Natural killer cell (primary cell): ENCODE measurements around the gene HOXA5. TPM values are rescaled to one million over a fixed set of nuclear protein-coding genes. Genes with fewer than 3 reads are reported as not detected.

ENCODE experiments used
- ATAC-seq, 3 donors: fragments of 150-1000 bp in 2 of 3; fragments of 200-7000 bp in 1 of 3; cut with Tn5 transposase; 1 replicate in 1 of 3; 2 replicates in 2 of 3; pipeline ENCODE4 v1.10.0; 2021; ENCODE audit warnings: mild to moderate bottlenecking in 2 of 3, moderate library complexity in 2 of 3
- DNase-seq, 2 donors: peaks; one replicate each; pipeline versions ENCODE4 v3.0.0 to v3.0.0-alpha.2; 2013 to 2021; ENCODE audit warnings: mixed read lengths in 1 of 2
- H3K27ac ChIP-seq: one replicate; pipeline ENCODE4 v1.5.1; 2013; ENCODE audit warnings: mild to moderate bottlenecking, low read length
- H3K27me3 ChIP-seq: one replicate; pipeline ENCODE4 v1.6.1; 2013; ENCODE audit warnings: low read length; ENCODE audit not compliant: control insufficient read depth, insufficient read depth
- H3K36me3 ChIP-seq: one replicate; pipeline ENCODE4 v1.6.1; 2013; ENCODE audit warnings: low read length; ENCODE audit not compliant: control insufficient read depth, insufficient read depth
- H3K4me1 ChIP-seq: one replicate; pipeline ENCODE4 v1.6.1; 2013; ENCODE audit warnings: low read length; ENCODE audit not compliant: control insufficient read depth, insufficient read depth
- H3K4me3 ChIP-seq: one replicate; pipeline ENCODE4 v1.5.1; 2013; ENCODE audit warnings: low read length
- H3K9me3 ChIP-seq: one replicate; pipeline ENCODE4 v1.6.1; 2013; ENCODE audit warnings: low read length; ENCODE audit not compliant: control insufficient read depth, insufficient read depth
- H3K27ac Mint-ChIP-seq, 2 donors: one replicate each; pipeline ENCODE4 v1.8.0; 2022; ENCODE audit warnings: mild to moderate bottlenecking in 2 of 2, mixed read lengths in 2 of 2, moderate library complexity in 1 of 2
- H3K27me3 Mint-ChIP-seq, 2 donors: one replicate each; pipeline ENCODE4 v1.8.0; 2022; ENCODE audit warnings: low read depth in 2 of 2, mixed read lengths in 2 of 2
- H3K36me3 Mint-ChIP-seq: one replicate; pipeline ENCODE4 v1.8.0; 2022; ENCODE audit warnings: mixed read lengths
- H3K4me1 Mint-ChIP-seq, 2 donors: one replicate each; pipeline ENCODE4 v1.8.0; 2022; ENCODE audit warnings: mixed read lengths in 2 of 2
- H3K4me3 Mint-ChIP-seq: one replicate; pipeline ENCODE4 v1.8.0; 2022; ENCODE audit warnings: mild to moderate bottlenecking, moderate library complexity, mixed read lengths
- H3K9me3 Mint-ChIP-seq, 2 donors: one replicate each; pipeline ENCODE4 v1.8.0; 2022; ENCODE audit warnings: mixed read lengths in 2 of 2
- WGBS: methylation state at CpG from one replicate; pipeline ENCODE4 v1.1.7; 2013; ENCODE audit warnings: missing lambda C conversion rate; ENCODE audit not compliant: insufficient coverage; 5-methylcytosine and 5-hydroxymethylcytosine counted together
- intact Hi-C: fragments of 100-400 bp; cut with micrococcal nuclease; formaldehyde crosslinking; loops from one replicate; pipeline ENCODE4 v1.14.2; 2022
- total RNA-seq, 4 donors: library from RNA; stranded (reverse); fragments of 120-200 nt in 1 of 4; gene quantifications; one replicate each; pipeline versions ENCODE4 v1.2.3 to v1.2.4, GENCODE V29; 2013 to 2022
- TF ChIP-seq, protein P1 (sequence below): fragments of 200-600 bp; IDR thresholded peaks from one replicate; pipeline ENCODE4 v1.8.0; 2022; ENCODE audit warnings: antibody characterized with exemption

HOXA5 gene
- total RNA-seq, 3 donors from 2014 or later (not counting 1 experiment from before 2014, with no cell fraction given) = 0.29 to 13.0 (median 0.52) TPM

DNA sequence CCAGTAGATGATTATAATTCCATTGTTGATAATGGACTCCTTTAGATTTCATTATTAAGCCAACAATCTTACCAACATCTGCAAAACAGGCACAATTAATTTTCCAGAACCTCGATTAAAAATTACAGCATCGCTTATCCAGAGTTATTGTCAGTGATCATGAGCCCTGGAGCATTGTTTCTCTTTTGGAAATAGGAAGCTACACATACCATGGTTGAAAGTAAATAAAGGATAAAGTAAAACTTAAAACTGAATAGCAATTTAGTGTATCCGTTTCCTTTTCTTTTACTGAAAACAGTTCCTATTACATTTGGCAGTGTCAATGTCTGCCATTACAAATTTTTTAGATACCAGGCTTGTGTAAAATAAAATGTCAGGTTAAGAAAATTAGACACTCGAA lies 31.1 kb downstream of the HOXA5 start:
- Mint-ChIP-seq H3K27ac (no peak overlapping the region), H3K27me3 (peaks cover 0 to 7% of the 10 kb centered on the region in 2 donors), H3K9me3 (no peaks in the 10 kb centered on the region), H3K4me3 (no peak overlapping the region), H3K36me3 (no peaks in the 10 kb centered on the region), H3K4me1 (no peaks in the 10 kb centered on the region)
- Histone ChIP-seq H3K9me3 (no peaks in the 10 kb centered on the region), H3K27me3 (no peaks in the 10 kb centered on the region), H3K36me3 (no peaks in the 10 kb centered on the region), H3K4me1 (no peaks in the 10 kb centered on the region), H3K27ac (no peak overlapping the region), H3K4me3 (no peak overlapping the region)
- ATAC-seq (no peak), DNase-seq (no peak)
- TF ChIP-seq, protein P1, sequence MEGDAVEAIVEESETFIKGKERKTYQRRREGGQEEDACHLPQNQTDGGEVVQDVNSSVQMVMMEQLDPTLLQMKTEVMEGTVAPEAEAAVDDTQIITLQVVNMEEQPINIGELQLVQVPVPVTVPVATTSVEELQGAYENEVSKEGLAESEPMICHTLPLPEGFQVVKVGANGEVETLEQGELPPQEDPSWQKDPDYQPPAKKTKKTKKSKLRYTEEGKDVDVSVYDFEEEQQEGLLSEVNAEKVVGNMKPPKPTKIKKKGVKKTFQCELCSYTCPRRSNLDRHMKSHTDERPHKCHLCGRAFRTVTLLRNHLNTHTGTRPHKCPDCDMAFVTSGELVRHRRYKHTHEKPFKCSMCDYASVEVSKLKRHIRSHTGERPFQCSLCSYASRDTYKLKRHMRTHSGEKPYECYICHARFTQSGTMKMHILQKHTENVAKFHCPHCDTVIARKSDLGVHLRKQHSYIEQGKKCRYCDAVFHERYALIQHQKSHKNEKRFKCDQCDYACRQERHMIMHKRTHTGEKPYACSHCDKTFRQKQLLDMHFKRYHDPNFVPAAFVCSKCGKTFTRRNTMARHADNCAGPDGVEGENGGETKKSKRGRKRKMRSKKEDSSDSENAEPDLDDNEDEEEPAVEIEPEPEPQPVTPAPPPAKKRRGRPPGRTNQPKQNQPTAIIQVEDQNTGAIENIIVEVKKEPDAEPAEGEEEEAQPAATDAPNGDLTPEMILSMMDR = no peak
- intact Hi-C loops = no loop called here
- WGBS = 91% methylated on average over 4 of the region's 4 CpGs

DNA sequence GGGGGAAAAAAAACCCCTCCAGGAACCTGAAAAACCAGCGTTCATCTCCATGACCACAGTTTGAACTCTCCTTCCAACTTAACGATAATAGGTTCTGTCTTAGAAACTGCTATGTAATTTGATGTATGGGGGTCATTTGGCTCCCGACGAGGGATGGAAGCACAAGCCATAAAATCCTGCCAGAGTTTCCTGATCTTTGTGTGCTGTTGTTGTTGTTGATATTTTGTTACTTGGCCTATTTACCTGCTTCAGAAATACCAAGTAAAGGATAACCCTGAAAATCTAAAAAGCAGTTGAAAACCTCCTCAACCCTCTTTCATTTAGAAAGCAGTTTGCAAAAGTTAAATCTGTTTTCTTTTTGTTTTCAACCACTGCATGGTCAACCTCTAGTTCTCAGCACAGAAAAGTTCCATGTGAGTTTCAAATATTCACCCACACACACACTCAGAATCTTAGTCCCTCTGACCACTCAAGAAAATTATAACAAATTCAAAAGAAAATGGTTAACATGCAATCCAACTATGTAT lies 31.7 kb downstream of the HOXA5 start:
- WGBS = 89% methylated on average over 3 of the region's 4 CpGs
- no peak for DNase-seq
- Histone ChIP-seq H3K9me3 (no peaks in the 10 kb centered on the region), H3K4me1 (no peaks in the 10 kb centered on the region), H3K4me3 (no peak overlapping the region), H3K27me3 (no peaks in the 10 kb centered on the region), H3K27ac (no peak overlapping the region), H3K36me3 (no peaks in the 10 kb centered on the region)
- no peaks in the 10 kb centered on the region for H3K4me1 Mint-ChIP-seq
- no peak overlapping the region for H3K27ac Mint-ChIP-seq
- H3K36me3 Mint-ChIP-seq = no peaks in the 10 kb centered on the region
- no peak overlapping the region for H3K4me3 Mint-ChIP-seq
- TF ChIP-seq, protein P1 = no peak
- intact Hi-C loops = no loop called here
- peaks cover 0 to 7% of the 10 kb centered on the region in 2 donors for H3K27me3 Mint-ChIP-seq
- ATAC-seq = no peak
- no peaks in the 10 kb centered on the region for H3K9me3 Mint-ChIP-seq

DNA sequence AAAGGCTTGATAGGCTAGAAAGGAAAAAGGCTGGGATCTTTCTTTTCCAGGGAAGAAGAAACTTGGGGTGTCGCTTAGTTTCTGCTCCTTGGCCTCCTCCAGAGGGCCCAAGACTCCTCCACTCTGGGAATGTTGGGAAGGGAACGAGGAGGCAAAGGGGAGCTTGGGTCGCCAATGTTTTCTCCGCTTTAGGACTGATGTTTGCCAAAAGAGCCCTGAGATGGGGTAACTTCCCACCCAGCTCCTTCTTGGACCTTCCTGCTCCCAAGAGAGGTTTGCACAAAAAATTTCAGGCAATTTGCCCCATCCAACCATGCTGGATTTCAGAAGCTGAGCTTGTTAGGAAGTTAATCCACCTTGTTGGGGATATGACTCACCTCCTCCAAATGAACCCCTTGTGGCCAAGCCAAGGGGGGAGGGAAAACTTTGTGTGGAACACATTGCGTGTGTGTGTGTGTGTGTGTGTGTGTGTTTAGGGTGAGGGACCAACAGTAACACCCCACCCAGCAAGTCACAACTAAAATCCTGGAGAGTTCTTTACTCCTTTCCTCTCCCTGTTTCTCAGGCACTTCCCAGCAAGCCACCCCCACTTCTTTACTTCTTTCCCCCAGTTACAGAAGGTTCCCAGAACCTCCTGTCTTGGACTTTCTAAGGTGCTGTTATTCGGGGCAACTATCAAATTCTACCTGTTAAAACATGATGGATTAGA lies 32.3 kb downstream of the HOXA5 start:
- Mint-ChIP-seq H3K4me3 (no peak overlapping the region), H3K9me3 (no peaks in the 10 kb centered on the region)

More for the DNA sequence above, 32.3 kb downstream of the HOXA5 start:
- no peaks in the 10 kb centered on the region for H3K4me1 ChIP-seq
- H3K27ac Mint-ChIP-seq = no peak overlapping the region
- DNase-seq (no peak), ATAC-seq (no peak)
- no peaks in the 10 kb centered on the region for H3K36me3 ChIP-seq
- intact Hi-C loops = no loop called here
- H3K4me1 Mint-ChIP-seq = no peaks in the 10 kb centered on the region
- no peaks in the 10 kb centered on the region for H3K9me3 ChIP-seq
- H3K36me3 Mint-ChIP-seq = no peaks in the 10 kb centered on the region
- 88% methylated on average over 4 of the region's 6 CpGs for WGBS
- TF ChIP-seq, protein P1 = no peak
- no peak overlapping the region for H3K27ac ChIP-seq
- H3K4me3 ChIP-seq = no peak overlapping the region
- H3K27me3 ChIP-seq = no peaks in the 10 kb centered on the region
- peaks cover 0 to 6% of the 10 kb centered on the region in 2 donors for H3K27me3 Mint-ChIP-seq
